Transverse colon (tissue), 4 donors: ENCODE measurements around the gene CCDC34.

Experiments used
- EP300 ChIP-seq: sonication (generic); formaldehyde crosslinking; IDR thresholded peaks from one replicate; pipeline ENCODE4 v1.6.1; 2017; ENCODE audit warnings: antibody characterized with exemption, low read depth
- POLR2A ChIP-seq: fragments of 450-650 bp; IDR thresholded peaks from one replicate; pipeline ENCODE4 v1.6.1; 2016; ENCODE audit warnings: antibody characterized with exemption, mild to moderate bottlenecking, moderate library complexity
- POLR2AphosphoS5 ChIP-seq, 3 donors: sonication (generic); formaldehyde crosslinking; IDR thresholded peaks; one replicate each; pipeline ENCODE4 v1.6.1; 2016; ENCODE audit warnings: antibody characterized with exemption in 3 of 3
- TF ChIP-seq, protein P1 (sequence below), 5 experiments: fragments of 200-600 bp in 3 of 5; fragments of 450-650 bp in 2 of 5; sonication (generic) in 3 of 5; IDR thresholded peaks; 1 replicate in 2 of 5; 2 replicates in 3 of 5; pipeline ENCODE4 v1.5.1; 2016 to 2017; ENCODE audit warnings: antibody characterized with exemption in 5 of 5, inconsistent platforms in 3 of 5, mild to moderate bottlenecking in 2 of 5, moderate library complexity in 1 of 5

DNA sequence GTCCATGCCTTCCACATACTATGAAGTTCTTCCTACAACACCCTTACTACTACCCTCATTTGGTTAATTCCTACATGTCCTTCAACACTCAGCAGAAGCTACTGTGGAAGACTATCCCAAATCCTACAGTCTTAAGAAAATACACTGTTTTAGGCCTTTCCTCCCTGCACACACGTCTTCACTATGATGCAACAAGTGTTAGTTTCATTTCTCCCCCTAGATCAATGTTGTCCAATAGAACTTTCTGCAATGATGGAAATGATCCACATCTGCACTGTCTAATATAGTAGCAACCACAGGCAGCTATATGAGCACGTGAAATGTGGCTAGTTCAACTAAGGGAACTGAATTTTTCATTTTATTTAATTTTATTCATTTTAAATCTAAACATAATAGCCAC, 46.7 kb upstream of the CCDC34 start:
- TF ChIP-seq POLR2AphosphoS5 (IDR thresholded peaks at IDR 0.05) (no peak), POLR2A (no peak), EP300 (no peak)
- TF ChIP-seq, protein P1, sequence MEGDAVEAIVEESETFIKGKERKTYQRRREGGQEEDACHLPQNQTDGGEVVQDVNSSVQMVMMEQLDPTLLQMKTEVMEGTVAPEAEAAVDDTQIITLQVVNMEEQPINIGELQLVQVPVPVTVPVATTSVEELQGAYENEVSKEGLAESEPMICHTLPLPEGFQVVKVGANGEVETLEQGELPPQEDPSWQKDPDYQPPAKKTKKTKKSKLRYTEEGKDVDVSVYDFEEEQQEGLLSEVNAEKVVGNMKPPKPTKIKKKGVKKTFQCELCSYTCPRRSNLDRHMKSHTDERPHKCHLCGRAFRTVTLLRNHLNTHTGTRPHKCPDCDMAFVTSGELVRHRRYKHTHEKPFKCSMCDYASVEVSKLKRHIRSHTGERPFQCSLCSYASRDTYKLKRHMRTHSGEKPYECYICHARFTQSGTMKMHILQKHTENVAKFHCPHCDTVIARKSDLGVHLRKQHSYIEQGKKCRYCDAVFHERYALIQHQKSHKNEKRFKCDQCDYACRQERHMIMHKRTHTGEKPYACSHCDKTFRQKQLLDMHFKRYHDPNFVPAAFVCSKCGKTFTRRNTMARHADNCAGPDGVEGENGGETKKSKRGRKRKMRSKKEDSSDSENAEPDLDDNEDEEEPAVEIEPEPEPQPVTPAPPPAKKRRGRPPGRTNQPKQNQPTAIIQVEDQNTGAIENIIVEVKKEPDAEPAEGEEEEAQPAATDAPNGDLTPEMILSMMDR (IDR thresholded peaks at IDR 0.05) = no peak
